SK-N-SH (cell line): ENCODE results near the gene SHROOM1. TPM values are rescaled to one million over a fixed set of nuclear protein-coding genes. Genes with fewer than 3 reads are reported as not detected.

Experiments used
- CTCF ChIA-PET: fragments of 300-600, 350-600 bp; formaldehyde crosslinking; extraction: SDS; loops from one replicate; lab custom pipeline; 2021; lab: Yijun Ruan, JAX
- POLR2A ChIA-PET: fragments of 350-600 bp; sonication (Branson Sonifier 250); formaldehyde crosslinking; extraction: SDS; loops from one replicate; lab custom pipeline; 2020; ENCODE audit warnings: antibody characterized with exemption, inconsistent platforms; lab: Yijun Ruan, JAX
- DNase-seq: peaks from one replicate; pipeline ENCODE4 v3.0.0; 2012
- H2AFZ ChIP-seq: fragments of 200-600 bp; sonication (generic); 2 replicates; pipeline ENCODE4 v1.8.1; 2016; ENCODE audit warnings: antibody characterized with exemption, mild to moderate bottlenecking, low read depth
- H3F3A ChIP-seq: fragments of 200-600 bp; sonication (generic); replicated peaks from 2 replicates; pipeline ENCODE3; 2016; ENCODE audit warnings: antibody characterized with exemption, mild to moderate bottlenecking; ENCODE audit not compliant: insufficient read depth
- H3K27ac ChIP-seq, 2 experiments: fragments of 200-500 bp in 1 of 2; fragments of 200-600 bp in 1 of 2; sonication (Bioruptor generic) in 1 of 2; sonication (generic), shearing (Covaris generic) in 1 of 2; 2 replicates each; pipeline versions ENCODE4 v1.5.1 to v1.6.1; 2014 to 2016; ENCODE audit warnings: low read depth in 2 of 2, inconsistent platforms in 1 of 2, low read length in 1 of 2, mild to moderate bottlenecking in 1 of 2, mixed read lengths in 1 of 2
- H3K27me3 ChIP-seq: fragments of 200-600 bp; sonication (generic), shearing (Covaris generic); 2 replicates; pipeline ENCODE4 v1.6.1; 2016; ENCODE audit warnings: mixed run types; ENCODE audit not compliant: insufficient read depth
- H3K36me3 ChIP-seq, 2 experiments: fragments of 200-500 bp in 1 of 2; fragments of 200-600 bp in 1 of 2; sonication (Bioruptor generic) in 1 of 2; sonication (generic) in 1 of 2; replicated peaks in 1 of 2; 2 replicates each; pipeline versions ENCODE3 to v1.5.1; 2014 to 2016; ENCODE audit warnings: low read length in 1 of 2, mild to moderate bottlenecking in 1 of 2; ENCODE audit not compliant: insufficient read depth in 2 of 2, control insufficient read depth in 1 of 2
- H3K4me1 ChIP-seq, 2 experiments: fragments of 200-500 bp in 1 of 2; fragments of 200-600 bp in 1 of 2; sonication (Bioruptor generic) in 1 of 2; sonication (generic), shearing (Covaris generic) in 1 of 2; 2 replicates each; pipeline versions ENCODE4 v1.5.1 to v1.6.1; 2014 to 2016; ENCODE audit warnings: low read depth in 1 of 2, low read length in 1 of 2, mixed run types in 1 of 2; ENCODE audit not compliant: insufficient read depth in 2 of 2, control insufficient read depth in 1 of 2
- H3K4me2 ChIP-seq: fragments of 200-600 bp; sonication (generic), shearing (Covaris generic); 2 replicates; pipeline ENCODE4 v1.6.1; 2017; ENCODE audit warnings: mixed run types
- H3K4me3 ChIP-seq, 2 experiments: fragments of 200-500 bp in 1 of 2; fragments of 200-600 bp in 1 of 2; sonication (Bioruptor generic) in 1 of 2; sonication (generic), shearing (Covaris generic) in 1 of 2; 2 replicates each; pipeline versions ENCODE4 v1.5.1 to v1.8.1; 2014 to 2016; ENCODE audit warnings: low read depth in 2 of 2, inconsistent platforms in 1 of 2, low read length in 1 of 2, mild to moderate bottlenecking in 1 of 2, mixed read lengths in 1 of 2, moderate library complexity in 1 of 2
- H3K79me2 ChIP-seq: fragments of 200-600 bp; sonication (generic); 2 replicates; pipeline ENCODE4 v1.8.1; 2017; ENCODE audit warnings: mild to moderate bottlenecking; ENCODE audit not compliant: insufficient read depth
- H3K9ac ChIP-seq: fragments of 200-600 bp; sonication (generic); 2 replicates; pipeline ENCODE4 v1.6.1; 2017; ENCODE audit warnings: mixed run types
- H3K9me2 ChIP-seq: fragments of 200-600 bp; sonication (generic); 2 replicates; pipeline ENCODE4 v1.6.1; 2017; ENCODE audit warnings: mixed run types
- H3K9me3 ChIP-seq: fragments of 200-600 bp; sonication (generic); 2 replicates; pipeline ENCODE4 v1.6.1; 2017; ENCODE audit warnings: mixed run types, mild to moderate bottlenecking, moderate library complexity
- H4K20me1 ChIP-seq: fragments of 200-600 bp; sonication (generic); 2 replicates; pipeline ENCODE4 v1.6.1; 2017; ENCODE audit warnings: mild to moderate bottlenecking, mixed run types; ENCODE audit not compliant: insufficient read depth
- ELF1 ChIP-seq: IDR thresholded peaks from 2 replicates; pipeline ENCODE4 v1.4.0; 2012
- FOSL2 ChIP-seq: IDR thresholded peaks from 2 replicates; pipeline ENCODE4 v1.4.0; 2012; ENCODE audit warnings: low read depth, mild to moderate bottlenecking, moderate library complexity, borderline replicate concordance
- FOXJ3 ChIP-seq: sonication (generic); formaldehyde crosslinking; IDR thresholded peaks from 2 replicates; pipeline ENCODE4 v1.5.1; 2020; ENCODE audit warnings: mild to moderate bottlenecking, missing genetic modification reagents
- GATA2 ChIP-seq: sonication (generic); formaldehyde crosslinking; IDR thresholded peaks from 2 replicates; pipeline ENCODE4 v1.5.0; 2020; ENCODE audit warnings: mild to moderate bottlenecking, missing genetic modification reagents
- JUND ChIP-seq: IDR thresholded peaks from 2 replicates; pipeline ENCODE4 v1.4.0; 2012
- MAX ChIP-seq: IDR thresholded peaks from 2 replicates; pipeline ENCODE4 v1.4.0; 2012; ENCODE audit warnings: low read depth
- NRF1 ChIP-seq: IDR thresholded peaks from 2 replicates; pipeline ENCODE4 v1.6.1; 2012; ENCODE audit warnings: low read depth, mild to moderate bottlenecking, low read length
- PBX3 ChIP-seq: IDR thresholded peaks from 2 replicates; pipeline ENCODE4; 2012
- POLR2AphosphoS5 ChIP-seq: IDR thresholded peaks from 2 replicates; pipeline ENCODE4 v1.6.1; 2012; ENCODE audit warnings: low read depth, low read length
- RCOR1 ChIP-seq: fragments of 150-350 bp; IDR thresholded peaks from 2 replicates; pipeline ENCODE4 v1.6.1; 2017; ENCODE audit warnings: antibody characterized with exemption, low read length
- REST ChIP-seq: IDR thresholded peaks from 2 replicates; pipeline ENCODE4 v1.6.1; 2012; ENCODE audit warnings: mild to moderate bottlenecking, low read depth, low read length, moderate library complexity
- SIN3A ChIP-seq: IDR thresholded peaks from 2 replicates; pipeline ENCODE4 v1.6.1; 2012; ENCODE audit warnings: low read depth, mild to moderate bottlenecking, low read length, moderate library complexity, borderline replicate concordance
- TAF1 ChIP-seq: IDR thresholded peaks from 2 replicates; pipeline ENCODE4 v1.6.1; 2012; ENCODE audit warnings: low read depth, mild to moderate bottlenecking, low read length, moderate library complexity, borderline replicate concordance
- USF1 ChIP-seq: IDR thresholded peaks from 2 replicates; pipeline ENCODE4 v1.4.0; 2012; ENCODE audit warnings: low read depth, borderline replicate concordance
- USF2 ChIP-seq: fragments of 150-350 bp; IDR thresholded peaks from 2 replicates; pipeline ENCODE4 v1.6.1; 2017; ENCODE audit warnings: antibody characterized with exemption, low read length, low read depth, borderline replicate concordance
- YY1 ChIP-seq: IDR thresholded peaks from 2 replicates; pipeline ENCODE4 v1.4.0; 2012; ENCODE audit warnings: low read depth, mild to moderate bottlenecking
- ZBTB33 ChIP-seq: IDR thresholded peaks from 2 replicates; pipeline ENCODE4 v1.4.0; 2012; ENCODE audit warnings: low read depth, borderline replicate concordance
- WGBS: methylation state at CpG from one replicate; pipeline ENCODE4 v1.1.6; 2017; ENCODE audit warnings: low lambda C conversion rate; 5-methylcytosine and 5-hydroxymethylcytosine counted together
- polyA plus RNA-seq, 3 experiments: library from polyadenylated mRNA; depleted of rRNA; stranded (reverse); fragments of >200 nt; gene quantifications; 2 replicates each; pipeline ENCODE4 v1.2.3, GENCODE V29; 2012

The SHROOM1 gene
- polyA plus RNA-seq, 1 of the 3 experiments (the other 2 are of a cell fraction), result 3.8 TPM

GRCh38 chr5:132872788-132873118 lies 42.3 kb upstream of the SHROOM1 start:
- Histone ChIP-seq H3K9ac (no peak overlapping the region), H3K4me1 (peaks cover 2 to 3% of the 10 kb centered on the region in 2 experiments; a peak in 1 of 4 replicates), H3F3A (peaks cover 20% of the 10 kb centered on the region), H3K27me3 (no peaks in the 10 kb centered on the region), H3K36me3 (peaks cover 49 to 81% of the 10 kb centered on the region in 2 experiments), H4K20me1 (0 out of 2 replicates have a peak, but pooled peaks cover 3% of the 10 kb centered on the region), H3K4me3 (no peak overlapping the region), H2AFZ (no peak overlapping the region), H3K9me2 (no peaks in the 10 kb centered on the region), H3K9me3 (no peaks in the 10 kb centered on the region), H3K4me2 (no peak overlapping the region), H3K79me2 (peaks cover 6% of the 10 kb centered on the region), H3K27ac (no peak overlapping the region)
- DNase-seq, result no peak
- 100% methylated on average over 1 of the region's 1 CpG for WGBS
- TF ChIP-seq NRF1 (no peak), PBX3 (no peak), SIN3A (no peak), YY1 (no peak), POLR2AphosphoS5 (no peak), JUND (no peak), MAX (no peak), FOXJ3 (CRISPR knock-in tag) (no peak)
- POLR2A ChIA-PET, result no interaction called here
- CTCF ChIA-PET, result interaction anchor here (0.6 to 11.1 kb wide), 4 partner anchors 10 to 42 kb away, joined by 3 to 75 read pairs (median 6); partner anchors contain the start of gene SHROOM1

GRCh38 chr5:132871459-132872284 lies 41.2 kb upstream of the SHROOM1 start:
- POLR2A ChIA-PET, result no interaction called here
- WGBS, result 98% methylated on average over 4 of the region's 5 CpGs
- Histone ChIP-seq H3K9ac (no peak overlapping the region), H3K4me1 (peaks cover 7% of the 10 kb centered on the region in 2 experiments; a peak in 3 of 4 replicates), H3K4me2 (no peak overlapping the region), H3K36me3 (peaks cover 45 to 73% of the 10 kb centered on the region in 2 experiments), H3K27me3 (no peaks in the 10 kb centered on the region), H3K9me2 (no peaks in the 10 kb centered on the region), H4K20me1 (0 out of 2 replicates have a peak, but pooled peaks cover 2% of the 10 kb centered on the region), H2AFZ (no peak overlapping the region), H3K79me2 (peaks cover 17% of the 10 kb centered on the region), H3K27ac (no peak overlapping the region; a peak in 1 of 4 replicates), H3K9me3 (no peaks in the 10 kb centered on the region), H3K4me3 (no peak overlapping the region), H3F3A (peaks cover 11% of the 10 kb centered on the region)
- CTCF ChIA-PET, result interaction anchor here (0.6 to 11.1 kb wide), 3 partner anchors 11 to 41 kb away, joined by 3 to 75 read pairs (median 7); partner anchors contain the start of gene SHROOM1
- no peak for DNase-seq
- TF ChIP-seq RCOR1 (no peak), USF2 (no peak), YY1 (no peak), MAX (no peak), ZBTB33 (no peak), USF1 (no peak), ELF1 (no peak), TAF1 (no peak), REST (no peak), GATA2 (CRISPR knock-in tag) (no peak), FOSL2 (no peak)
